ENCODE results near the gene ITGA4. TPM values are rescaled to one million over a fixed set of nuclear protein-coding genes. Genes with fewer than 3 reads are reported as not detected.
A peak's percentile ranks its signal among the peaks of the same experiment; 100 is the strongest.

The ITGA4 gene
- total RNA-seq: 10 to 100 TPM in 3 of 5 donors, 1 to 10 TPM in 2; 7.6 to 48.4 (median 39.8) TPM
- 1 to 10 TPM in 2 of 3 donors, under 1 TPM in 1; 0.45 to 1.7 (median 1.2) TPM for polyA plus RNA-seq
- long read RNA-seq, donor 1: 0 reads
- long read RNA-seq, donor 2: 0 reads
- long read RNA-seq, donor 3, full-length matches to known transcripts: 2 of 2 reads
- long read RNA-seq, donor 3, partial matches to known transcripts: 0 of 2 reads
- long read RNA-seq, donor 3, other reads (novel, unspliced or antisense): 0 of 2 reads
- long read RNA-seq, donor 4: 0 reads
- long read RNA-seq, donor 5, full-length matches to known transcripts: 2 of 2 reads
- long read RNA-seq, donor 5, partial matches to known transcripts: 0 of 2 reads
- long read RNA-seq, donor 5, other reads (novel, unspliced or antisense): 0 of 2 reads
- long read RNA-seq, donor 6: 0 reads
- long read RNA-seq, donor 7: 0 reads
- long read RNA-seq, donor 8, partial matches to known transcripts: 0 of 1 reads
- long read RNA-seq, donor 8, other reads (novel, unspliced or antisense): 0 of 1 reads
- long read RNA-seq, donor 9: 0 reads
- long read RNA-seq, donor 10: 0 reads

DNA sequence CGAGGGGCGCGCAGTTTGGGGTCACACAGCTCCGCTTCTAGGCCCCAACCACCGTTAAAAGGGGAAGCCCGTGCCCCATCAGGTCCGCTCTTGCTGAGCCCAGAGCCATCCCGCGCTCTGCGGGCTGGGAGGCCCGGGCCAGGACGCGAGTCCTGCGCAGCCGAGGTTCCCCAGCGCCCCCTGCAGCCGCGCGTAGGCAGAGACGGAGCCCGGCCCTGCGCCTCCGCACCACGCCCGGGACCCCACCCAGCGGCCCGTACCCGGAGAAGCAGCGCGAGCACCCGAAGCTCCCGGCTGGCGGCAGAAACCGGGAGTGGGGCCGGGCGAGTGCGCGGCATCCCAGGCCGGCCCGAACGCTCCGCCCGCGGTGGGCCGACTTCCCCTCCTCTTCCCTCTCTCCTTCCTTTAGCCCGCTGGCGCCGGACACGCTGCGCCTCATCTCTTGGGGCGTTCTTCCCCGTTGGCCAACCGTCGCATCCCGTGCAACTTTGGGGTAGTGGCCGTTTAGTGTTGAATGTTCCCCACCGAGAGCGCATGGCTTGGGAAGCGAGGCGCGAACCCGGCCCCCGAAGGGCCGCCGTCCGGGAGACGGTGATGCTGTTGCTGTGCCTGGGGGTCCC, at the start of gene ITGA4:
ITGA4 (plus strand) TSS at position 266 of the 620 bp plus-strand sequence; CDS start at position 535, 269 bp downstream.
- H3K27ac ChIP-seq: peak within 1 kb of the TSS; percentile 74 to 83 (median 80)
- 1 to 4% (median 1%) methylated on average over 37 to 67 of the region's 67 CpGs for WGBS, 5 donors
- peaks cover 0 to 34% (median 18%) of the 10 kb centered on the region in 3 donors for H3K27me3 ChIP-seq
- no peaks in the 10 kb centered on the region for H3K36me3 ChIP-seq
- intact Hi-C loops (cut with DNase I; ENCODE audit: low total_unique reads): no loop called here
- TF ChIP-seq POLR2AphosphoS5 (IDR thresholded peaks at IDR 0.05): no peak
- TF ChIP-seq, protein P1, sequence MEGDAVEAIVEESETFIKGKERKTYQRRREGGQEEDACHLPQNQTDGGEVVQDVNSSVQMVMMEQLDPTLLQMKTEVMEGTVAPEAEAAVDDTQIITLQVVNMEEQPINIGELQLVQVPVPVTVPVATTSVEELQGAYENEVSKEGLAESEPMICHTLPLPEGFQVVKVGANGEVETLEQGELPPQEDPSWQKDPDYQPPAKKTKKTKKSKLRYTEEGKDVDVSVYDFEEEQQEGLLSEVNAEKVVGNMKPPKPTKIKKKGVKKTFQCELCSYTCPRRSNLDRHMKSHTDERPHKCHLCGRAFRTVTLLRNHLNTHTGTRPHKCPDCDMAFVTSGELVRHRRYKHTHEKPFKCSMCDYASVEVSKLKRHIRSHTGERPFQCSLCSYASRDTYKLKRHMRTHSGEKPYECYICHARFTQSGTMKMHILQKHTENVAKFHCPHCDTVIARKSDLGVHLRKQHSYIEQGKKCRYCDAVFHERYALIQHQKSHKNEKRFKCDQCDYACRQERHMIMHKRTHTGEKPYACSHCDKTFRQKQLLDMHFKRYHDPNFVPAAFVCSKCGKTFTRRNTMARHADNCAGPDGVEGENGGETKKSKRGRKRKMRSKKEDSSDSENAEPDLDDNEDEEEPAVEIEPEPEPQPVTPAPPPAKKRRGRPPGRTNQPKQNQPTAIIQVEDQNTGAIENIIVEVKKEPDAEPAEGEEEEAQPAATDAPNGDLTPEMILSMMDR (IDR thresholded peaks at IDR 0.05): peak in 5 of 7 experiments; percentile 16 to 58 (median 41)
- peak within 1 kb of the TSS; percentile 45 to 61 (median 50) for H3K4me3 ChIP-seq
- DNase-seq: peak; percentile 66 to 93
- H3K9me3 ChIP-seq: no peaks in the 10 kb centered on the region
- peaks cover 0 to 29% (median 19%) of the 10 kb centered on the region in 4 donors for H3K4me1 ChIP-seq

DNA sequence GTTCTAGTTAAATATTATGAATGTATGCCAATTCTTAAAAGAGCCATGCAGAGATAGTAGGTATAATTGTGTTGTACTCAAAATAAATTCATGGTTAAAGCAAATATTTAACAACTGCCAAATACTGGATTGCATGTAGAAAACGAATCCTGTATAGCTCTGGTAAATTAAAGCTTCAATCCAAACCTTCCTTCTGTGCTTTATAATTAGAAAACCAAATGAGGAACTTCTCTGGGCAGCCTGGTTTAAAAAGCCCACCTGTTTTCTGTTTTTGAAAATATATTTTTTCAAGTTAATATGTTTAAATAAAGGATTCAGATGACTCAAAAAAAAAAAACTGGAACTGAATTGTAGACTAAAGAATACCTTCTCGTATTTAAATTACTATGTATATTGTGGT, 48.3 kb upstream of the ITGA4 start:
- H3K27me3 ChIP-seq: no peaks in the 10 kb centered on the region
- intact Hi-C loops (cut with DNase I; ENCODE audit: low total_unique reads): no loop called here
- peaks cover 0 to 5% (median 0%) of the 10 kb centered on the region in 4 donors for H3K9me3 ChIP-seq
- DNase-seq: no peak
- TF ChIP-seq, protein P1 (IDR thresholded peaks at IDR 0.05): no peak
- no peak for TF ChIP-seq POLR2AphosphoS5 (IDR thresholded peaks at IDR 0.05)
- no peak for TF ChIP-seq POLR2A (IDR thresholded peaks at IDR 0.05)
- no peak for TF ChIP-seq EP300 (IDR thresholded peaks at IDR 0.05)
- no peak overlapping the region for H3K27ac ChIP-seq
- H3K36me3 ChIP-seq: no peaks in the 10 kb centered on the region
- H3K4me1 ChIP-seq: no peaks in the 10 kb centered on the region
- H3K4me3 ChIP-seq: no peak overlapping the region
- WGBS, 5 donors: 43 to 52% (median 47%) methylated on average over 2 of the region's 2 CpGs

DNA sequence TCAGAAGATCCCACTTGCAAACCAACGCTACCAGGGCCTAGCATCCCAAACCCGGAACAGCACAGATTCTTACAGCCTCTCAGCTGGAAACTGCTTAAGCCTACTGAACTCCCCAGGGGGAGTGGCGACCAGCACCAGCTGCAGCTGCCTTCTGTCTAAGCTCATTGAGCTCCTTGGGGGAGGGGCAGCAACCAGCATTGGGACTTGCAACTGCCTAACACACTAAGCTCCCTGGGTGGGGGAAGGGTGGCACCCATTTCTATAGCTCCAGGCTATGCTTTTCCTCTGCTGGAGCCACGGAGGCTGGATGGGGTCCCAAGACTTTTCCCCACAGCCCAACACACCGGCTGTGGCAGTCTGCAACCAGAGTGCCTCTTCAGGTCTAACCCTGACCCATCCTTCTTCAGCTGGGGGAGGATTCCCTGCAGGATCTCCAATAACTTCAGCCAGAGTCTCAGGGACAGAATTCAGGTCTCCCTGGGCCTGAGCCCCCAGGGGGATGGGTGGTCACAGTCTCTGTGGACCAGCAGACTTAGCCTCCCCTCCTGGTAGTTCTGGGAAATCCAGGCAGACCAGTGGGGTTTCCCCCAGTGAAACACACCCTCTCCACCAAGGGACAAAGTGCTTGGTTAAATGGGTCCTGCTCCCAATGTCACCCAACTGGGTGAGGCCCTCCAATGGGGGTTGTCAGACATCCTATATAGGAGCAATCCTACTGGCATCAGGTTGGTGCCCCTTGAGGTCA, 45.9 kb upstream of the ITGA4 start:
- no peak for TF ChIP-seq POLR2AphosphoS5 (IDR thresholded peaks at IDR 0.05)
- TF ChIP-seq EP300 (IDR thresholded peaks at IDR 0.05): no peak
- TF ChIP-seq POLR2A (IDR thresholded peaks at IDR 0.05): no peak
- TF ChIP-seq, protein P1 (IDR thresholded peaks at IDR 0.05): no peak
- DNase-seq: peak in 1 of 2 donors; percentile 73
- H3K4me1 ChIP-seq: no peaks in the 10 kb centered on the region
- H3K27me3 ChIP-seq: no peaks in the 10 kb centered on the region
- peaks cover 0 to 13% (median 3%) of the 10 kb centered on the region in 4 donors for H3K9me3 ChIP-seq
- WGBS, 5 donors: 24 to 49% (median 41%) methylated on average over 3 to 5 of the region's 5 CpGs; no CpG with 5 or more reads in 1 of the 5 donors
- intact Hi-C loops (cut with DNase I; ENCODE audit: low total_unique reads): no loop called here
- H3K4me3 ChIP-seq: no peak overlapping the region
- no peak overlapping the region for H3K27ac ChIP-seq
- no peaks in the 10 kb centered on the region for H3K36me3 ChIP-seq

Data from stomach (tissue), 19 donors.